Measurements from ENCODE around the gene SIGMAR1. TPM values are rescaled to one million over a fixed set of nuclear protein-coding genes. Genes with fewer than 3 reads are reported as not detected.

Gene SIGMAR1
- polyA plus RNA-seq, 1 donor from 2014 or later = 52.5 TPM

DNA sequence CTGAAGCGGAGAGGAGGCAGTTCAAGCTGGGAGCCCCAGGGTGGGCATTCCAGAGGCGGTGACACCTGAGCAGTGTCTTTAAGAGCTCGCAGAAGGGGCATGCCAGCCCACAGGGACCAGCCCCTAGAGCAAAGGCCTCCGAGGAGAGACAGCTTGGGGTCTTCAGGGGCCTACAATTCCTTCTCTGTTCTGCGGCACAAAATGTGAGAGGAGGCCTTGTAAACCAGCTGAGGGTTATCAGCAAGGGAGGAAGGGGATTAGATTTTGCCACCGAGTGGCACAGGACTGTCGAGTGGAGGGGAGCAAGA, 505 bp upstream of the SIGMAR1 start:
- Histone ChIP-seq H4K20me1 (ENCODE audit: insufficient read depth) (no peaks in the 10 kb centered on the region), H3K4me3 (ENCODE audit: low read length) (peak overlapping the region; percentile 93), H3K4me2 (ENCODE audit: low read length) (peak overlapping the region; percentile 72), H3K79me2 (replicated peaks; ENCODE audit: insufficient read depth, low read length) (peaks cover 6% of the 10 kb centered on the region), H3K27me3 (ENCODE audit: insufficient read depth, low read depth, low read length) (no peaks in the 10 kb centered on the region), H2AFZ (ENCODE audit: low read depth, low read length) (peak overlapping the region; percentile 63), H3K36me3 (ENCODE audit: insufficient read depth, low read length) (no peaks in the 10 kb centered on the region), H3K9me3 (ENCODE audit: low read length) (no peaks in the 10 kb centered on the region), H3F3A (ENCODE audit: insufficient read depth, low read length, poor library complexity, severe bottlenecking) (no peaks in the 10 kb centered on the region), H3K27ac (ENCODE audit: low read length) (peak overlapping the region; percentile 68), H3K9ac (ENCODE audit: low read length) (peak overlapping the region; percentile 75), H3K9me2 (ENCODE audit: insufficient read depth, low read length) (no peaks in the 10 kb centered on the region)
- TF ChIP-seq POLR2AphosphoS5 (IDR thresholded peaks at IDR 0.05) (no peak), REST (IDR thresholded peaks at IDR 0.05; ENCODE audit: borderline replicate concordance) (no peak), SMC3 (conservative IDR thresholded peaks at IDR 0.05; ENCODE audit: poor library complexity) (no peak), RAD21 (conservative IDR thresholded peaks at IDR 0.05) (no peak), EZH2 (IDR thresholded peaks at IDR 0.05; ENCODE audit: borderline replicate concordance, insufficient read depth, low read length, poor library complexity, severe bottlenecking) (no peak), CTCF (IDR thresholded peaks at IDR 0.05; ENCODE audit: poor library complexity, severe bottlenecking) (no peak), TAF1 (IDR thresholded peaks at IDR 0.05; ENCODE audit: low read depth) (no peak), MXI1 (conservative IDR thresholded peaks at IDR 0.05; ENCODE audit: poor library complexity, severe bottlenecking) (no peak), EP300 (conservative IDR thresholded peaks at IDR 0.05; ENCODE audit: poor library complexity, severe bottlenecking) (no peak)

- H3K4me2 ChIP-seq (ENCODE audit: low read length) = peak overlapping the region; percentile 94
- peak; percentile 96 for TF ChIP-seq MXI1 (conservative IDR thresholded peaks at IDR 0.05; ENCODE audit: poor library complexity, severe bottlenecking)
- TF ChIP-seq EZH2 (IDR thresholded peaks at IDR 0.05; ENCODE audit: borderline replicate concordance, insufficient read depth, low read length, poor library complexity, severe bottlenecking) = no peak
- no peak for TF ChIP-seq EP300 (conservative IDR thresholded peaks at IDR 0.05; ENCODE audit: poor library complexity, severe bottlenecking)
- no peaks in the 10 kb centered on the region for H3K36me3 ChIP-seq (ENCODE audit: insufficient read depth, low read length)
- peak overlapping the region; percentile 75 for H3K9ac ChIP-seq (ENCODE audit: low read length)
- peak overlapping the region; percentile 59 for H3K27ac ChIP-seq (ENCODE audit: low read length)
- no peaks in the 10 kb centered on the region for H3F3A ChIP-seq (ENCODE audit: insufficient read depth, low read length, poor library complexity, severe bottlenecking)
- no peaks in the 10 kb centered on the region for H4K20me1 ChIP-seq (ENCODE audit: insufficient read depth)
- no peaks in the 10 kb centered on the region for H3K27me3 ChIP-seq (ENCODE audit: insufficient read depth, low read depth, low read length)
- no peaks in the 10 kb centered on the region for H3K9me2 ChIP-seq (ENCODE audit: insufficient read depth, low read length)
- peak overlapping the region; percentile 93 for H3K4me3 ChIP-seq (ENCODE audit: low read length)
- peak overlapping the region; percentile 33 for H2AFZ ChIP-seq (ENCODE audit: low read depth, low read length)
- H3K9me3 ChIP-seq (ENCODE audit: low read length) = no peaks in the 10 kb centered on the region
- peaks cover 6% of the 10 kb centered on the region for H3K79me2 ChIP-seq (replicated peaks; ENCODE audit: insufficient read depth, low read length)
Measured at GRCh38 chr9:34636791-34637355, 714 bp downstream of the SIGMAR1 start.
